ENCODE results near the gene BRI3. TPM values are rescaled to one million over a fixed set of nuclear protein-coding genes. Genes with fewer than 3 reads are reported as not detected.

The BRI3 gene
- total and polyA plus RNA-seq, 10 of the 15 experiments (the other 5 are each of a cell fraction or from before 2014, with no cell fraction given) = 4.5 to 56.3 (median 21.5) TPM

DNA sequence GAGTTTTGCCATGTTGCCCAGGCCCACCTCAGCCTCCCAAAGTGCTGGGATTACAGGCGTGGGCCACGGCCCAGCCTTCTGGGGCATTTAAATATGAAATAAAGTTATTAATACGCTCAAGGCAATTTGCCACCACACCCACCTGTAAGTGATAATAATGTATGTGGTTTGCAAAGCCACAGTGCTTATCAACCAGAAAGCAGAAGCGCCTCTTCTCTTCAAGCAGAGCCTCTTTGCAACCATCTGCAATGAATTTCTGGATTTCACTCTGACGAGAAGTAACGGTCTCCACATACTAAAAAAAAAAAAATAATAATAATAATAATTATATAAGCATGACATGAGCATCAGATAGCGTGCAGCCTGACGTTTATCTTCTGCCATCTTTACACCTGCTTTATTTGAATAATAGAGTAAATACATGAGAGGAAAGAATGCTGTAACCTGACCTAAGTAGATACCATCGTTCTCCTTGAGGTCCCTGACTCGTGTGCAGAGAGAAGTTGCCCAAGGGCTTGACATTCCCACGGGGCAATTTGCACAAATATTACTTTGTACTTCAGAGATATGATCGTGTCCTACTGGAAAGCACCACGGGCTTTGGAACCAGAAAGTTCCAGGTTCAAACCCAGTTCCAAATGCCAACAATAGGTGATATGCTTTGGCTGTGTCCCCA is 34.0 kb downstream of the BRI3 start:
- intact Hi-C loops (cut with micrococcal nuclease; ENCODE audit: unreplicated experiment) = no loop called here
- Histone ChIP-seq H3K9ac (ENCODE audit: control insufficient read depth, insufficient read depth, low read length) (no peak overlapping the region), H3K27me3 (replicated peaks in 1 of 2; ENCODE audit: control insufficient read depth in 2 of 2, insufficient read depth in 2 of 2, low read length in 1 of 2) (no peaks in the 10 kb centered on the region), H3K4me1 (ENCODE audit: control insufficient read depth, insufficient read depth, low read length) (peaks cover 13% of the 10 kb centered on the region), H2AFZ (ENCODE audit: control insufficient read depth, low read depth, low read length) (no peak overlapping the region), H3K9me3 (replicated peaks; ENCODE audit: control insufficient read depth, insufficient read depth, low read length) (no peaks in the 10 kb centered on the region; the same call in 1 of the 3 replicates), H3K4me3 (no peak overlapping the region), H3K4me2 (ENCODE audit: control insufficient read depth, insufficient read depth) (peak overlapping the region; percentile 38), H3K27ac (ENCODE audit: control insufficient read depth, insufficient read depth) (no peak overlapping the region), H4K20me1 (ENCODE audit: control insufficient read depth, insufficient read depth) (no peaks in the 10 kb centered on the region), H3K79me2 (ENCODE audit: control insufficient read depth, insufficient read depth, low read length) (no peaks in the 10 kb centered on the region), H3K36me3 (ENCODE audit: control insufficient read depth in 2 of 2, insufficient read depth in 2 of 2, low read length in 1 of 2) (peaks cover 0 to 14% of the 10 kb centered on the region in 2 experiments; a peak in 3 of 4 replicates)
- RAD21 ChIA-PET (ENCODE audit: unreplicated experiment) = no interaction called here
- POLR2A ChIA-PET = no interaction called here
- peak; percentile 77 for ATAC-seq
- SMC1A ChIA-PET (ENCODE audit: uncharacterized antibody, unreplicated experiment) = interaction anchor here (1.4 kb wide), 1 partner anchor 86 kb away, joined by 6 read pairs; the partner anchor contains the start of gene BAIAP2L1
- DNase-seq (ENCODE audit: low read depth, low spot score) = peak; percentile 13
- WGBS (ENCODE audit: insufficient coverage, insufficient replicate concordance, low lambda C conversion rate, missing lambda C conversion rate) = 23% methylated on average over 13 of the region's 13 CpGs
- CTCF ChIA-PET = no interaction called here
- peak; percentile 31 for FAIRE-seq
- in situ Hi-C loops (cut with MboI) = no loop called here
- BruUV-seq (replicated peaks) = no TSS peak
- TF ChIP-seq SPI1 (IDR thresholded peaks at IDR 0.05; ENCODE audit: borderline replicate concordance, insufficient read depth, low read depth, low read length) (peak; percentile 85), TCF7 (IDR thresholded peaks at IDR 0.05; ENCODE audit: borderline replicate concordance) (no peak), MEF2A (IDR thresholded peaks at IDR 0.05; ENCODE audit: insufficient read depth, low read depth, low read length) (peak; percentile 83), SKIL (IDR thresholded peaks at IDR 0.05; ENCODE audit: low read depth, poor library complexity, severe bottlenecking) (no peak), SRF (IDR thresholded peaks at IDR 0.05; ENCODE audit: low read depth in 2 of 2, low read length in 2 of 2) (0 out of 4 replicates have a peak, but pooled peaks of 1 of the 2 experiments have one; percentile 12), EGR1 (IDR thresholded peaks at IDR 0.05; ENCODE audit: borderline replicate concordance in 1 of 2, low read depth in 2 of 2, low read length in 2 of 2) (no peak), RUNX3 (IDR thresholded peaks at IDR 0.05; ENCODE audit: low read length) (peak; percentile 96), NFIC (IDR thresholded peaks at IDR 0.05; ENCODE audit: low read depth, low read length) (peak; percentile 78), FOXM1 (IDR thresholded peaks at IDR 0.05; ENCODE audit: low read depth, low read length) (peak; percentile 59; the same call in 1 of the 2 replicates), TCF12 (IDR thresholded peaks at IDR 0.05; ENCODE audit: low read depth, low read length) (0 out of 2 replicates have a peak, but pooled peaks have one; percentile 44), RAD21 (IDR thresholded peaks at IDR 0.05; ENCODE audit: insufficient read depth, low read depth, low read length) (0 out of 2 replicates have a peak, but pooled peaks have one; percentile 6), SREBF1 (IDR thresholded peaks at IDR 0.05; ENCODE audit: low read length) (no peak), CBFB (IDR thresholded peaks at IDR 0.05; ENCODE audit: low read depth) (peak; percentile 78), JUNB (IDR thresholded peaks at IDR 0.05) (peak; percentile 59), BCL11A (IDR thresholded peaks at IDR 0.05; ENCODE audit: low read depth, low read length) (peak; percentile 58; the same call in 1 of the 2 replicates), USF2 (IDR thresholded peaks at IDR 0.05; ENCODE audit: borderline replicate concordance, low read depth, low read length) (no peak), BACH1 (IDR thresholded peaks at IDR 0.05; ENCODE audit: borderline replicate concordance) (no peak), POU2F2 (IDR thresholded peaks at IDR 0.05; ENCODE audit: borderline replicate concordance, low read depth, low read length) (peak; percentile 46; the same call in 1 of the 3 replicates)
- TF ChIP-seq, protein P1, sequence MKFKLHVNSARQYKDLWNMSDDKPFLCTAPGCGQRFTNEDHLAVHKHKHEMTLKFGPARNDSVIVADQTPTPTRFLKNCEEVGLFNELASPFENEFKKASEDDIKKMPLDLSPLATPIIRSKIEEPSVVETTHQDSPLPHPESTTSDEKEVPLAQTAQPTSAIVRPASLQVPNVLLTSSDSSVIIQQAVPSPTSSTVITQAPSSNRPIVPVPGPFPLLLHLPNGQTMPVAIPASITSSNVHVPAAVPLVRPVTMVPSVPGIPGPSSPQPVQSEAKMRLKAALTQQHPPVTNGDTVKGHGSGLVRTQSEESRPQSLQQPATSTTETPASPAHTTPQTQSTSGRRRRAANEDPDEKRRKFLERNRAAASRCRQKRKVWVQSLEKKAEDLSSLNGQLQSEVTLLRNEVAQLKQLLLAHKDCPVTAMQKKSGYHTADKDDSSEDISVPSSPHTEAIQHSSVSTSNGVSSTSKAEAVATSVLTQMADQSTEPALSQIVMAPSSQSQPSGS (IDR thresholded peaks at IDR 0.05; ENCODE audit: low read length) = peak; percentile 55; the same call in 1 of the 2 replicates

Data from GM12878 (cell line).